SH-SY5Y (cell line): ENCODE data around the gene MEAK7.

Source experiments
- GATA2 ChIP-seq: IDR thresholded peaks from 2 replicates; pipeline ENCODE4 v1.6.1; 2011; ENCODE audit warnings: mild to moderate bottlenecking, low read depth, low read length
- GATA3 ChIP-seq: IDR thresholded peaks from 2 replicates; pipeline ENCODE4 v1.6.1; 2011; ENCODE audit warnings: low read depth, mild to moderate bottlenecking, low read length, moderate library complexity

DNA sequence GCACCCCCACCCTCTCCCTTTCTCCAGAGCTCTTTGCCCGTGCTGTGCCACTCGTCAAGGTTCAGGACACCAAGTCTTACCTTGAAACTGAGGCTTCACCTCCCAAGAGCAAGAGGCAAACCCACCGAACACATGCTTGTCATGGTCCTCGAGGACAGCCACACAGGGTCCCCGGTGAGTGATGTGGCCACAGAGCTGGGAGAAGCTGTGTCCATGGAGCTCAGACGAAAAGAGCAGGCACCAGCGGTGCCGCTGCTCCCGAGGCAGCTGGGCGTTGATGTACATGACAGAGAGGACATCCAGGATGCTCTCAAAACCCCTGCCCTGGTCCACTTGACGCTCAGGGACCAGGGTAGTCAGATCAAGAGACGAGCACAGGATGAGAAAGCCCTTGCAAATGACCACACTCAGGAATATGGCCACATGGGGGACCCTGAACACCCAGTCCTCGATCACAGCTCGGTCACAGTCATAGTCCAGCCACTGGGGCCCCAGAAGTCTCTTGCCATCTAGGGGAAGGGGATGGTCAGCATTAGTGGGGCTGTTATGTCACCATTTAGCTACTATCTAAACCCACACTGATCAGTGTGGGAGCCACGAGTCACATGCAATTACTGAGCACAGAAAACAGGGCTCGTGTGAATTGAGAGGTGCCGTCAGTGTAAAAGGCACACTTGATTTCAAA, 17.8 kb downstream of the MEAK7 start:
- TF ChIP-seq GATA2 (no peak), GATA3 (no peak)
